Astrocyte (in vitro differentiated cells and primary cell): ENCODE data around the gene SCNN1A. TPM values are rescaled to one million over a fixed set of nuclear protein-coding genes. Genes with fewer than 3 reads are reported as not detected.

Source experiments
- DNase-seq: peaks from one replicate; pipeline ENCODE4 v3.0.0-alpha.2; 2010; ENCODE audit warnings: low read depth
- FAIRE-seq: peaks from 2 replicates; lab custom pipeline; 2011; peaks lifted over from hg19 to GRCh38; lab: Jason Lieb, UNC
- H2AFZ ChIP-seq: 2 replicates; pipeline ENCODE4 v1.6.0; 2012; ENCODE audit warnings: low read depth, low read length, inconsistent platforms
- H3K27ac ChIP-seq: 2 replicates; pipeline ENCODE4 v1.5.1; 2011; ENCODE audit warnings: low read depth, low read length, inconsistent platforms
- H3K27me3 ChIP-seq: 2 replicates; pipeline ENCODE4 v1.6.0; 2011; ENCODE audit warnings: low read length, inconsistent platforms; ENCODE audit not compliant: insufficient read depth
- H3K36me3 ChIP-seq: 2 replicates; pipeline ENCODE4 v1.5.1; 2011; ENCODE audit warnings: low read length, inconsistent platforms; ENCODE audit not compliant: insufficient read depth
- H3K4me1 ChIP-seq: 2 replicates; pipeline ENCODE4 v1.5.1; 2011; ENCODE audit warnings: low read length, inconsistent platforms; ENCODE audit not compliant: insufficient read depth
- H3K4me2 ChIP-seq: 2 replicates; pipeline ENCODE4 v1.6.0; 2012; ENCODE audit warnings: low read length, inconsistent platforms
- H3K4me3 ChIP-seq: 2 replicates; pipeline ENCODE4 v1.5.1; 2011; ENCODE audit warnings: low read depth, mild to moderate bottlenecking, low read length, inconsistent platforms; ENCODE audit not compliant: insufficient read depth
- H3K79me2 ChIP-seq: 2 replicates; pipeline ENCODE4 v1.6.0; 2012; ENCODE audit warnings: mild to moderate bottlenecking, low read length, inconsistent platforms; ENCODE audit not compliant: insufficient read depth
- H3K9ac ChIP-seq: 2 replicates; pipeline ENCODE4 v1.6.0; 2012; ENCODE audit warnings: mild to moderate bottlenecking, low read length, inconsistent platforms
- H3K9me3 ChIP-seq: 2 replicates; pipeline ENCODE4 v1.5.1; 2012; ENCODE audit warnings: low read depth, mild to moderate bottlenecking, low read length, inconsistent platforms; ENCODE audit not compliant: insufficient read depth
- H4K20me1 ChIP-seq: 2 replicates; pipeline ENCODE4 v1.6.0; 2012; ENCODE audit warnings: low read length, inconsistent platforms; ENCODE audit not compliant: insufficient read depth
- H3K27ac Mint-ChIP-seq: one replicate; pipeline ENCODE4 v1.8.0; 2021; ENCODE audit warnings: mild to moderate bottlenecking, mixed read lengths; ENCODE audit not compliant: unreplicated experiment
- H3K27me3 Mint-ChIP-seq: one replicate; pipeline ENCODE4 v1.8.0; 2021; ENCODE audit warnings: low read depth, mixed read lengths; ENCODE audit not compliant: unreplicated experiment
- H3K36me3 Mint-ChIP-seq: one replicate; pipeline ENCODE4 v1.8.0; 2021; ENCODE audit warnings: low read depth, mixed read lengths; ENCODE audit not compliant: unreplicated experiment
- H3K4me1 Mint-ChIP-seq: one replicate; pipeline ENCODE4 v1.8.0; 2021; ENCODE audit warnings: low read depth, mixed read lengths; ENCODE audit not compliant: unreplicated experiment
- H3K4me3 Mint-ChIP-seq: one replicate; pipeline ENCODE4 v1.8.0; 2021; ENCODE audit warnings: mild to moderate bottlenecking, moderate library complexity, mixed read lengths; ENCODE audit not compliant: unreplicated experiment
- H3K9me3 Mint-ChIP-seq: one replicate; pipeline ENCODE4 v1.8.0; 2021; ENCODE audit warnings: mild to moderate bottlenecking, mixed read lengths; ENCODE audit not compliant: unreplicated experiment
- CTCF ChIP-seq: IDR thresholded peaks from 2 replicates; pipeline ENCODE4 v1.5.1; 2011; ENCODE audit warnings: low read depth, mild to moderate bottlenecking, inconsistent platforms, low read length, moderate library complexity; ENCODE audit not compliant: insufficient read depth
- EZH2 ChIP-seq: IDR thresholded peaks from 2 replicates; pipeline ENCODE4 v1.6.1; 2012; ENCODE audit warnings: mild to moderate bottlenecking, low read length, inconsistent platforms; ENCODE audit not compliant: insufficient read depth
- total RNA-seq: library from RNA; stranded (reverse); gene quantifications from 2 replicates; pipeline ENCODE4 v1.2.1, GENCODE V29; 2021

The SCNN1A gene
- total RNA-seq, 1 donor from 2014 or later: 1.3 TPM

- Mint-ChIP-seq H3K4me1 (peaks cover 24% of the 10 kb centered on the region), H3K27me3 (peaks cover 31% of the 10 kb centered on the region), H3K36me3 (no peaks in the 10 kb centered on the region), H3K9me3 (no peaks in the 10 kb centered on the region), H3K4me3 (no peak overlapping the region), H3K27ac (no peak overlapping the region)
- DNase-seq: no peak
- Histone ChIP-seq H3K79me2 (no peaks in the 10 kb centered on the region), H4K20me1 (no peaks in the 10 kb centered on the region), H3K9me3 (no peaks in the 10 kb centered on the region), H3K36me3 (no peaks in the 10 kb centered on the region), H3K4me3 (no peak overlapping the region), H3K4me1 (peaks cover 23% of the 10 kb centered on the region), H2AFZ (no peak overlapping the region), H3K27me3 (no peaks in the 10 kb centered on the region), H3K27ac (no peak overlapping the region), H3K9ac (no peak overlapping the region), H3K4me2 (no peak overlapping the region)
- FAIRE-seq: no peak
- TF ChIP-seq EZH2 (no peak), CTCF (no peak)
Observed at GRCh38 chr12:6377667-6377994, 2.3 kb upstream of the SCNN1A start.

DNA sequence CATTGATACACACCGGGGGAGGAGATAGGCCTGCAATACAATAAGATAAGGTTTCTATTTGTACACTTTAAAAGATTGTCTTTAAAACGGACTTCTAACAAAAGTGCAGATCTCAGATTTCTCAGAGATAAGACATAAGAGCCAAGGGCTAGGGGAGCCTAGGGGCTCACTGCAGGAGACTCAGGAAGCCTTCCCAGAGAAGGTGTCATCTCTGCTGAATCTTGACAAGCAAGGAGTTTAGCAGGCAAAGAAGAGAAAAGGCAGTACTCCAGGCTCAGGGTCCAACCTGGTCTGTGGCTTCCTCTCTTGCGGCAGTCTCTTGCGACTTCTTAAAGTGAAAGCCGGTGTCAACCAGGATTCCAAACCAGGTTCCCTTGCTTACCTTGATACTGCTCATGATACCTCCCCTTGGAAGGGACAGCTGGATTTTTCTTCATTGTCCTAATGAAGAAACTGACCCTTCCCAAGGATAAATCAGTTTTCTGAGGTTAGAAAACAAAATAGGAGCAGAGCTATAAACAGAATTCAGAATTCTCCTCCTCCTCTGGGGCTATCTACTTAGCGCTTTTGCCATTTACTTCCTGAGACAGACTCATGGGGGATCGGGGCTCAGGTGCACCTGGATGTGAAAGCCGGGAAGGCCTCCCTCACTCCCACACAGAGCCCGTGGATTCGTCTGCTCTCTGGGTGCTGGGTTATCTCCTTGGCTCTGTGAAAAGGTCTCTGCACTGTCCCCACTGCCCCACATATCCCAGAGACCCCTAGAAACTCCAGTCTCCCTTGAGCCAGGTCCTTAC lies 1.7 kb upstream of the SCNN1A start:
- H3K9me3 Mint-ChIP-seq: no peaks in the 10 kb centered on the region
- H3K27ac ChIP-seq: no peak overlapping the region

More for the DNA sequence above, 1.7 kb upstream of the SCNN1A start:
- Histone ChIP-seq H3K79me2 (no peaks in the 10 kb centered on the region), H3K4me3 (no peak overlapping the region), H4K20me1 (no peaks in the 10 kb centered on the region), H3K27me3 (no peaks in the 10 kb centered on the region), H3K36me3 (no peaks in the 10 kb centered on the region), H2AFZ (peak overlapping the region; percentile 67), H3K9me3 (no peaks in the 10 kb centered on the region), H3K4me1 (peaks cover 28% of the 10 kb centered on the region), H3K4me2 (peak overlapping the region; percentile 52), H3K9ac (no peak overlapping the region)
- H3K27me3 Mint-ChIP-seq: peaks cover 28% of the 10 kb centered on the region
- peaks cover 29% of the 10 kb centered on the region for H3K4me1 Mint-ChIP-seq
- DNase-seq: no peak
- peak overlapping the region; percentile 94 for H3K27ac Mint-ChIP-seq
- H3K4me3 Mint-ChIP-seq: no peak overlapping the region
- H3K36me3 Mint-ChIP-seq: no peaks in the 10 kb centered on the region
- FAIRE-seq: no peak
- TF ChIP-seq CTCF: no peak
- TF ChIP-seq EZH2: no peak
